Sigmoid colon (tissue), 7 donors: Measurements from ENCODE around the gene APOL2. TPM values are rescaled to one million over a fixed set of nuclear protein-coding genes. Genes with fewer than 3 reads are reported as not detected.

Experiments used
- DNase-seq: peaks from one replicate; pipeline ENCODE4 v3.0.0-alpha.2; 2019
- H3K27ac ChIP-seq, 4 donors: fragments of 200-600 bp; sonication (generic); one replicate each; pipeline ENCODE4 v1.5.1; 2016 to 2019; ENCODE audit warnings: mild to moderate bottlenecking in 1 of 4
- H3K27me3 ChIP-seq, 3 donors: fragments of 200-600 bp; sonication (generic); one replicate each; pipeline ENCODE4 v1.5.1; 2019; ENCODE audit warnings: mild to moderate bottlenecking in 1 of 3
- H3K36me3 ChIP-seq, 4 donors: fragments of 200-600 bp; sonication (generic); one replicate each; pipeline ENCODE4 v1.5.1; 2016 to 2019
- H3K4me1 ChIP-seq, 4 donors: fragments of 200-600 bp; sonication (generic); one replicate each; pipeline ENCODE4 v1.5.1; 2017 to 2019
- H3K4me3 ChIP-seq, 4 donors: fragments of 200-600 bp; sonication (generic); one replicate each; pipeline ENCODE4 v1.5.1; 2017 to 2019; ENCODE audit warnings: mild to moderate bottlenecking in 2 of 4, moderate library complexity in 1 of 4
- H3K9me3 ChIP-seq, 4 donors: fragments of 200-600 bp in 3 of 4; sonication (generic) in 3 of 4; one replicate each; pipeline versions ENCODE4 v1.5.1 to v1.6.1; 2013 to 2019
- CTCF ChIP-seq, 4 experiments: fragments of 450-650 bp in 3 of 4; fragments of 200-600 bp in 1 of 4; IDR thresholded peaks; one replicate each; pipeline ENCODE4 v1.5.1; 2016 to 2019; ENCODE audit warnings: antibody characterized with exemption in 4 of 4, mild to moderate bottlenecking in 3 of 4, moderate library complexity in 2 of 4
- EP300 ChIP-seq, 4 donors: sonication (generic); formaldehyde crosslinking; IDR thresholded peaks; one replicate each; pipeline ENCODE4 v1.6.1; 2017; ENCODE audit warnings: antibody characterized with exemption in 4 of 4
- POLR2A ChIP-seq, 2 donors: fragments of 450-650 bp; IDR thresholded peaks; one replicate each; pipeline ENCODE4 v1.6.1; 2016; ENCODE audit warnings: antibody characterized with exemption in 2 of 2, mild to moderate bottlenecking in 2 of 2, moderate library complexity in 2 of 2
- POLR2AphosphoS5 ChIP-seq, 4 donors: sonication (generic); formaldehyde crosslinking; IDR thresholded peaks; one replicate each; pipeline ENCODE4 v1.6.1; 2017; ENCODE audit warnings: antibody characterized with exemption in 4 of 4
- WGBS, 2 donors: extraction: QIAGEN DNeasy Blood & Tissue Kit; methylation state at CpG; one replicate each; pipeline ENCODE4 v1.1.7; 2013; 5-methylcytosine and 5-hydroxymethylcytosine counted together
- intact Hi-C: fragments of 100-400 bp; cut with DNase I; formaldehyde crosslinking; loops from one replicate; pipeline ENCODE4 v1.15.1; 2023
- polyA plus RNA-seq, 3 donors: library from polyadenylated mRNA; stranded (reverse); fragments of 200-250 nt; gene quantifications; one replicate each; pipeline ENCODE4 v1.2.3, GENCODE V29; 2013
- total RNA-seq, 4 donors: library from RNA; depleted of rRNA; stranded (reverse); fragments of >200 nt; gene quantifications; one replicate each; pipeline ENCODE4 v1.1.0, GENCODE V29; 2016
- donor health status: healthy with polysubstance abuse.
- donor health status: Bipolar disorder and iron deficiency.
- donor health status: healthy.

The APOL2 gene
- total RNA-seq (10 to 100 TPM; 26.8 to 59.5 (median 29.4) TPM), polyA plus RNA-seq (10 to 100 TPM; 18.6 to 45.1 (median 24.3) TPM)

DNA sequence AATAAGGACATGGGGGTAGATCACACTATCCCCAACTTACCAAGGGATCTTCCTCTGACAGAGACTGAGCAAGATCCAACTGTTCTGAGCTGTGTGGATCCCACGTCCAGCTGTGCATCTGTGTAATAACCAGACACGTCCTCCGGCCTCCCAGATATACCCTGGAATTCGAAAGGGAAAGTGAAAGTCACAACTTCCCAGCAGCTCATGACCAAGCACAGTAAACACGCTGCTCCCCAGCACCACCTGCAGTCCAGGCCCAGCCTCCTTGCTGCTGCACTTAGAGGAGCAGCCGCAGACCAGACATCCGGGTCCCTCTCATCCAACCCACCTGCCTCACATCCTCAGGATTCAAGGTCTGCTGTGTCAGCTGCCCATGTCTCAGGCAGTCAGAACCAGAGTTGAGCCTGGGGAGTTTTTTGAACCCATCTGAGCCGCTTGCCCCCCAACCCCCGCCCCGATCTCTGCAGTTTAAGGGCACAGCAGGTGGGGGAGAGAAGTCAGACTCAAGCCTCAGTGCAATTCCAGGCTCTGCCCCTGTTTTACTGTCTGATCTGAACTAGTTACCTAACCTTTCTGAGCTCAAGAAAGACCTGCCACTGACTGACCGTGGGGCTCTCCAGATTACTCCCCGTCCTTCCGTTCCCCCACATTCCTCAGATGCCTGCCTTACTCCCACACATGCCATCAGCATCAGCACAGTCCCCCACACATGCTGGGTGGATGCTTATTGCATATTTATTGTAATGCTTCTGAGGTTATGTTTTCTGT lies at the start of gene APOL2:
APOL2 (minus strand) TSS at position 127 of the 771 bp plus-strand sequence. CDS start 6,365 bp downstream, outside the sequence.
- intact Hi-C loops: loop anchor here (2.0 to 5.0 kb wide), 2 partner anchors 37 to 42 kb away; no protein-coding TSS in a partner anchor
- no peaks in the 10 kb centered on the region for H3K27me3 ChIP-seq
- H3K4me3 ChIP-seq: peak within 1 kb of the TSS; percentile 36 to 60 (median 55)
- DNase-seq: peak; percentile 97
- TF ChIP-seq POLR2AphosphoS5 (IDR thresholded peaks at IDR 0.05) (peak; percentile 88 to 98 (median 92)), CTCF (IDR thresholded peaks at IDR 0.05) (peak; percentile 47 to 69 (median 56)), POLR2A (IDR thresholded peaks at IDR 0.05) (peak; percentile 59 to 82), EP300 (IDR thresholded peaks at IDR 0.05) (peak in 1 of 4 donors; percentile 18)
- H3K36me3 ChIP-seq: no peaks in the 10 kb centered on the region
- peak within 1 kb of the TSS; percentile 90 to 93 (median 90) for H3K27ac ChIP-seq
- H3K9me3 ChIP-seq: no peaks in the 10 kb centered on the region
- WGBS, 2 donors: 19 to 27% methylated on average over 13 of the region's 13 CpGs
- peaks cover 0 to 61% (median 49%) of the 10 kb centered on the region in 4 donors for H3K4me1 ChIP-seq

DNA sequence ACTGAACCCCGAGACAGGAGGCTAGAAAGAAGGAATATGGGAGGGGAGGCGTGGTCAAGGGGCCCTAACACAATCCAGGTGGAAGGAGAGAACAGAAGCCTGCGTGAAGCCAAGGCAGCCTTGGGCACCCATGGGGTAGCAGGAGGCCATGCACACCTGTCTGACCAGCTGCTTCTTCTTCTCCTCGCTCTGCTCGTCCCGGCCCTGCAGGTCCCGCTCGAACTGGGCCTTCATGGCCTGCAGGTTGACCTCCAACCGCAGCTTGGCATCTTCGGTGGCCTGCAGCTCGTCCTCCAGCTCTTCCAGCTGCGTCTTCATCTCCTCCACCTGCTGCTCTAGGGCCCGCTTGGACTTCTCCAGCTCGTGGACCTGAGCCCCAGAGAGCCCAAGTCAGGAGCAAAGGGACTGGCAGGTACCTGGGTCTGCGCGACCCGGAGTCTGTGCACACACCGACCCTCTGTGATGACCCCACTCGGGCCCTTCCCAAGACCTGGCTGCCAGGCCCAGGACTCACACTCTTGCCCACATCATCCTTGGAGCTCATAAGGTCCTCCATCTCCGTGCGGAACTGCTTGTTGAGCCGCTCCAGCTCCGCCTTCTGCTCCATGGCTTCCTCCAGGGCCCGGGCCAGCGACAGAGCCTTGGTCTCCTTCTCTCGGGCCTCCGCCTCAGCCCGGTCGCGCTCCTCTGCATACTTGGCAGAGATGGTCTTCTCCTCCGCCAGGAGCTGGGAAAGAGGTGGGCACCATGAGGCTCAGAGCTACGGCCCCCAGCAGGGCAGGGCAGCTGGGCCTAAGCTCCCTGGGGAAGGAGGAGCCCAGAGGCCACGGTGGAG lies 49.5 kb upstream of the APOL2 start:
- peaks cover 71 to 87% (median 84%) of the 10 kb centered on the region in 4 donors for H3K36me3 ChIP-seq
- WGBS, 2 donors: 92 to 95% methylated on average over 33 of the region's 33 CpGs
- no peak for TF ChIP-seq POLR2A (IDR thresholded peaks at IDR 0.05)
- TF ChIP-seq CTCF (IDR thresholded peaks at IDR 0.05): no peak
- peak in 2 of 4 donors; percentile 9 to 13 for TF ChIP-seq POLR2AphosphoS5 (IDR thresholded peaks at IDR 0.05)
- H3K4me1 ChIP-seq: peaks cover 0 to 46% (median 30%) of the 10 kb centered on the region in 4 donors
- peak overlapping the region; percentile 83 to 92 (median 86) for H3K27ac ChIP-seq
- no peaks in the 10 kb centered on the region for H3K9me3 ChIP-seq
- H3K27me3 ChIP-seq: no peaks in the 10 kb centered on the region
- DNase-seq: no peak
- intact Hi-C loops: no loop called here
- H3K4me3 ChIP-seq: no peak overlapping the region

DNA sequence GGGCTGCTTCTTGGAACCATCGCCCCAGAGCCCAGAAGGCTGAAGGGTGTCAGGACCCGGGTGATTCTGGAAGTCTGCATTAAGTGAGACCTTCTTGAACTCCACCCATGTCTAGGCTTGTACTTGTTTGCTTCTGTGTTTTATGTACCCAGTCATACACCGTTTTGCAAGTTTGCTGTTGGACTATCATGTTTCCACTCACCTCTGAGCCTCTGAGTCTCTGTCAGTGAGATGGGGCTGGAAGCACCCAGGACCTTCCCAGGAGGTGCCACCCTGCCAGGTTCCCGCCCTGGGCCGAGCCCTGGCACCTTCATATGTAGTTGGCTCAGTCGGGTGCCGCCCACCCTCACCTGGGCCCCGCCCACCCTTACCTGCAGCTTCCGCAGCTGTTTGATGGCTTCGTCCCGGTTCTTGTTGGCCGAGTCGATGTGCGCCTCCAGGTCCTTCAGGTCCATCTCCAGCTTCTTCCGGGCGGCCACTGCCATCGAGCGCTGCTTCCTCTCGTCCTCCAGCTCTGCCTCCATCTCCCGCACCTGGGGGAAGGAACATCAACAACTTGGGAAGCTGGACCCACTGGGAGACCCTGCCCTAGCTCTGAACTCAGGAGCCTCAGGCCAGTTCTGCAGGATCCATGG lies 48.7 kb upstream of the APOL2 start:
- H3K36me3 ChIP-seq: peaks cover 67 to 87% (median 84%) of the 10 kb centered on the region in 4 donors

More for the DNA sequence above, 48.7 kb upstream of the APOL2 start:
- WGBS, 2 donors: 78 to 90% methylated on average over 20 of the region's 20 CpGs
- Histone ChIP-seq H3K4me1 (peaks cover 0 to 45% (median 30%) of the 10 kb centered on the region in 4 donors), H3K27ac (peak overlapping the region; percentile 83 to 92 (median 86)), H3K4me3 (no peak overlapping the region), H3K27me3 (no peaks in the 10 kb centered on the region), H3K9me3 (no peaks in the 10 kb centered on the region)
- TF ChIP-seq CTCF (IDR thresholded peaks at IDR 0.05) (no peak), POLR2A (IDR thresholded peaks at IDR 0.05) (no peak)
- peak; percentile 71 for DNase-seq
- intact Hi-C loops: no loop called here
